HepG2 (cell line): Measurements from ENCODE around the gene RREB1. TPM values are rescaled to one million over a fixed set of nuclear protein-coding genes. Genes with fewer than 3 reads are reported as not detected.

Experiments
- KMT2A ChIP-seq: sonication (generic); formaldehyde crosslinking; IDR thresholded peaks from 2 replicates; pipeline ENCODE4 v1.4.0; 2020; ENCODE audit warnings: missing genetic modification reagents
- RNF2 ChIP-seq: fragments of 450-650 bp; conservative IDR thresholded peaks from 2 replicates; pipeline ENCODE4 v1.6.1; 2016; ENCODE audit warnings: low read depth
- ZBTB38 ChIP-seq: sonication (generic); formaldehyde crosslinking; IDR thresholded peaks from 2 replicates; pipeline ENCODE4 v1.5.1; 2020; ENCODE audit warnings: mild to moderate bottlenecking, missing genetic modification reagents
- ZNF136 ChIP-seq: sonication (generic); formaldehyde crosslinking; IDR thresholded peaks from 2 replicates; pipeline ENCODE4 v1.8.1; 2022; ENCODE audit warnings: low read depth, mild to moderate bottlenecking, moderate library complexity, missing genetic modification reagents
- ZNF282 ChIP-seq: fragments of 450-650 bp; IDR thresholded peaks from 2 replicates; pipeline ENCODE4 v1.6.1; 2018; ENCODE audit not compliant: partially characterized antibody
- polyA plus RNA-seq, 8 experiments: library from polyadenylated mRNA; depleted of rRNA in 3 of 8; stranded (reverse) in 7 of 8; unstranded in 1 of 8; fragments of >200 nt; fragmentation: Illumina TruSeq in 4 of 8; extraction: Trizol in 4 of 8; gene quantifications; 2 replicates each; pipeline versions ENCODE4 v1.2.1 to v1.2.3, GENCODE V29; 2011 to 2016; ENCODE audit warnings: low read depth in 4 of 8, missing spikeins in 1 of 8, mixed read lengths in 1 of 8; ENCODE audit not compliant: insufficient read depth in 1 of 8
- total RNA-seq, 5 experiments: library from RNA; depleted of rRNA; stranded (reverse); fragments of >200 nt; fragmentation: Illumina TruSeq; extraction: Trizol; gene quantifications; 2 replicates each; pipeline ENCODE4 v1.2.3, GENCODE V29; 2016; ENCODE audit warnings: low read depth in 1 of 5
- TF ChIP-seq, protein P1 (sequence below): sonication (generic); formaldehyde crosslinking; IDR thresholded peaks from 2 replicates; pipeline ENCODE4 v1.4.0; 2020; ENCODE audit warnings: missing genetic modification reagents
- TF ChIP-seq, protein P2 (sequence below): sonication (generic); formaldehyde crosslinking; IDR thresholded peaks from 2 replicates; pipeline ENCODE4 v1.8.0; 2022; ENCODE audit warnings: mild to moderate bottlenecking, missing genetic modification reagents, moderate library complexity
- TF ChIP-seq, protein P3 (sequence below): sonication (generic); formaldehyde crosslinking; IDR thresholded peaks from 2 replicates; pipeline ENCODE4 v1.5.1; 2020; ENCODE audit warnings: mild to moderate bottlenecking, missing genetic modification reagents, borderline replicate concordance
- TF ChIP-seq, protein P4 (sequence below): sonication (generic); formaldehyde crosslinking; IDR thresholded peaks from 2 replicates; pipeline ENCODE4 v1.5.0; 2020; ENCODE audit warnings: missing genetic modification reagents, mild to moderate bottlenecking, borderline replicate concordance
- TF ChIP-seq, protein P5 (sequence below): sonication (generic); formaldehyde crosslinking; IDR thresholded peaks from 2 replicates; pipeline ENCODE4 v1.5.1; 2020; ENCODE audit warnings: mild to moderate bottlenecking, missing genetic modification reagents, borderline replicate concordance
- TF ChIP-seq, protein P6 (sequence below): sonication (generic); formaldehyde crosslinking; IDR thresholded peaks from 2 replicates; pipeline ENCODE4 v1.5.1; 2020; ENCODE audit warnings: missing genetic modification reagents, mild to moderate bottlenecking, borderline replicate concordance

The RREB1 gene
- total and polyA plus RNA-seq, 2 of the 13 experiments (the other 11 are each of a cell fraction or from before 2014, with no cell fraction given) = 6.1 to 23.2 TPM

DNA sequence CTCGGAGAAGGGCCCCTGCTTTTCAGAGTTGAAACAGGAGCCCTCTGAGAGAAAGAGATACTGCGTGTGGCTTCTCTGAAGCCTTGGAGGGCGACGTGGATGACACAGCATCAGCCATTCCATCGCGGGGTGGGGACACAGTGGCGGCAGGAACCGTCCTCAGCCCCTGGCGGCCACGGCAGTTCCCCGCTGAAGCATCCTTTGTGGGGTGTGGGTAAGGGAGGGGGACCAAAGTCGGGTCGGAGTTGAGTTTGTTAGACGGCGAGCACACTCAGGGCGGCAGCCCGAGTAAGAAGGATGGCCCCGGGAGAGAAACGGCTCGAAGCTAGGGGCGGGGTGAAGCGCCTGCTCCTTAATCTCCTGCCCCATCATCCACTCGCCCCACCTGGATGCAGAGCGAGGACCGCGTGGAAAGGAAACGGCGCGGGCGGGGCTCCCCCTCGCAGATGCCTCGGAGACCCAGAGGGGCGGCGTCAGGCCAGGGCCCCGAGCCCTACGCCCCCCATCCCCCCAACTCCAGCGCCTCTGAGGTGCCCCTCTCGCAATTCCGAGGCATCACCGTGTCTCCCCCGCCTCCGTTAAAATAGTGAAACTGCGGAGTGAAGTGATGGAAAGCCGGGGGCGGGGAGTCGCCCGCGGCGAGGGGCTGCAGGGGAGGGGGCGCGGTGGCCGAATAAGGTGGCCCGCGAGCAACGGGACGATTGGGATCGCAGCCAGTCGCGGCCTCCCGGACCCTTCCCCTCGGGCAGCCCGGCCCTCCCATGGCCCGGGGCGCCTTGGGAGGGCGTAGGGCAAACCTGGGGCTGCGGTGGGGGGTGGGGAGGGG lies 796 bp upstream of the RREB1 start (continued):
- TF ChIP-seq, protein P1, sequence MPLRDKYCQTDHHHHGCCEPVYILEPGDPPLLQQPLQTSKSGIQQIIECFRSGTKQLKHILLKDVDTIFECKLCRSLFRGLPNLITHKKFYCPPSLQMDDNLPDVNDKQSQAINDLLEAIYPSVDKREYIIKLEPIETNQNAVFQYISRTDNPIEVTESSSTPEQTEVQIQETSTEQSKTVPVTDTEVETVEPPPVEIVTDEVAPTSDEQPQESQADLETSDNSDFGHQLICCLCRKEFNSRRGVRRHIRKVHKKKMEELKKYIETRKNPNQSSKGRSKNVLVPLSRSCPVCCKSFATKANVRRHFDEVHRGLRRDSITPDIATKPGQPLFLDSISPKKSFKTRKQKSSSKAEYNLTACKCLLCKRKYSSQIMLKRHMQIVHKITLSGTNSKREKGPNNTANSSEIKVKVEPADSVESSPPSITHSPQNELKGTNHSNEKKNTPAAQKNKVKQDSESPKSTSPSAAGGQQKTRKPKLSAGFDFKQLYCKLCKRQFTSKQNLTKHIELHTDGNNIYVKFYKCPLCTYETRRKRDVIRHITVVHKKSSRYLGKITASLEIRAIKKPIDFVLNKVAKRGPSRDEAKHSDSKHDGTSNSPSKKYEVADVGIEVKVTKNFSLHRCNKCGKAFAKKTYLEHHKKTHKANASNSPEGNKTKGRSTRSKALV (CRISPR knock-in tag) = no peak
- TF ChIP-seq ZNF136 (CRISPR knock-in tag) (no peak), ZBTB38 (CRISPR knock-in tag) (peak; percentile 16; the same call in 1 of the 2 replicates), KMT2A (CRISPR knock-in tag) (no peak), RNF2 (0 out of 2 replicates have a peak, but pooled peaks have one; percentile 55), ZNF282 (no peak)
- TF ChIP-seq, protein P2, sequence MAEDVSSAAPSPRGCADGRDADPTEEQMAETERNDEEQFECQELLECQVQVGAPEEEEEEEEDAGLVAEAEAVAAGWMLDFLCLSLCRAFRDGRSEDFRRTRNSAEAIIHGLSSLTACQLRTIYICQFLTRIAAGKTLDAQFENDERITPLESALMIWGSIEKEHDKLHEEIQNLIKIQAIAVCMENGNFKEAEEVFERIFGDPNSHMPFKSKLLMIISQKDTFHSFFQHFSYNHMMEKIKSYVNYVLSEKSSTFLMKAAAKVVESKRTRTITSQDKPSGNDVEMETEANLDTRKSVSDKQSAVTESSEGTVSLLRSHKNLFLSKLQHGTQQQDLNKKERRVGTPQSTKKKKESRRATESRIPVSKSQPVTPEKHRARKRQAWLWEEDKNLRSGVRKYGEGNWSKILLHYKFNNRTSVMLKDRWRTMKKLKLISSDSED (CRISPR knock-in tag) = 0 out of 2 replicates have a peak, but pooled peaks have one; percentile 29
- TF ChIP-seq, protein P3, sequence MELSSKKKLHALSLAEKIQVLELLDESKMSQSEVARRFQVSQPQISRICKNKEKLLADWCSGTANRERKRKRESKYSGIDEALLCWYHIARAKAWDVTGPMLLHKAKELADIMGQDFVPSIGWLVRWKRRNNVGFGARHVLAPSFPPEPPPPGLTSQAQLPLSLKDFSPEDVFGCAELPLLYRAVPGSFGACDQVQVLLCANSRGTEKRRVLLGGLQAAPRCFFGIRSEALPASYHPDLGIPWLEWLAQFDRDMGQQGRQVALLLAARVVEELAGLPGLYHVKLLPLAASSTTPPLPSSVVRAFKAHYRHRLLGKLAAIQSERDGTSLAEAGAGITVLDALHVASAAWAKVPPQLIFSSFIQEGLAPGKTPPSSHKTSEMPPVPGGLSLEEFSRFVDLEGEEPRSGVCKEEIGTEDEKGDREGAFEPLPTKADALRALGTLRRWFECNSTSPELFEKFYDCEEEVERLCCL = no peak
- TF ChIP-seq, protein P4, sequence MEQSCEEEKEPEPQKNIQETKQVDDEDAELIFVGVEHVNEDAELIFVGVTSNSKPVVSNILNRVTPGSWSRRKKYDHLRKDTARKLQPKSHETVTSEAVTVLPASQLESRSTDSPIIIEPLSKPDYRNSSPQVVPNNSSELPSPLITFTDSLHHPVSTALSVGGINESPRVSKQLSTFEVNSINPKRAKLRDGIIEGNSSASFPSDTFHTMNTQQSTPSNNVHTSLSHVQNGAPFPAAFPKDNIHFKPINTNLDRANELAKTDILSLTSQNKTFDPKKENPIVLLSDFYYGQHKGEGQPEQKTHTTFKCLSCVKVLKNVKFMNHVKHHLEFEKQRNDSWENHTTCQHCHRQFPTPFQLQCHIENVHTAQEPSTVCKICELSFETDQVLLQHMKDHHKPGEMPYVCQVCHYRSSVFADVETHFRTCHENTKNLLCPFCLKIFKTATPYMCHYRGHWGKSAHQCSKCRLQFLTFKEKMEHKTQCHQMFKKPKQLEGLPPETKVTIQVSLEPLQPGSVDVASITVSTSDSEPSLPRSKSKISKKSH (CRISPR knock-in tag) = peak; percentile 44; the same call in 1 of the 2 replicates
- TF ChIP-seq, protein P5, sequence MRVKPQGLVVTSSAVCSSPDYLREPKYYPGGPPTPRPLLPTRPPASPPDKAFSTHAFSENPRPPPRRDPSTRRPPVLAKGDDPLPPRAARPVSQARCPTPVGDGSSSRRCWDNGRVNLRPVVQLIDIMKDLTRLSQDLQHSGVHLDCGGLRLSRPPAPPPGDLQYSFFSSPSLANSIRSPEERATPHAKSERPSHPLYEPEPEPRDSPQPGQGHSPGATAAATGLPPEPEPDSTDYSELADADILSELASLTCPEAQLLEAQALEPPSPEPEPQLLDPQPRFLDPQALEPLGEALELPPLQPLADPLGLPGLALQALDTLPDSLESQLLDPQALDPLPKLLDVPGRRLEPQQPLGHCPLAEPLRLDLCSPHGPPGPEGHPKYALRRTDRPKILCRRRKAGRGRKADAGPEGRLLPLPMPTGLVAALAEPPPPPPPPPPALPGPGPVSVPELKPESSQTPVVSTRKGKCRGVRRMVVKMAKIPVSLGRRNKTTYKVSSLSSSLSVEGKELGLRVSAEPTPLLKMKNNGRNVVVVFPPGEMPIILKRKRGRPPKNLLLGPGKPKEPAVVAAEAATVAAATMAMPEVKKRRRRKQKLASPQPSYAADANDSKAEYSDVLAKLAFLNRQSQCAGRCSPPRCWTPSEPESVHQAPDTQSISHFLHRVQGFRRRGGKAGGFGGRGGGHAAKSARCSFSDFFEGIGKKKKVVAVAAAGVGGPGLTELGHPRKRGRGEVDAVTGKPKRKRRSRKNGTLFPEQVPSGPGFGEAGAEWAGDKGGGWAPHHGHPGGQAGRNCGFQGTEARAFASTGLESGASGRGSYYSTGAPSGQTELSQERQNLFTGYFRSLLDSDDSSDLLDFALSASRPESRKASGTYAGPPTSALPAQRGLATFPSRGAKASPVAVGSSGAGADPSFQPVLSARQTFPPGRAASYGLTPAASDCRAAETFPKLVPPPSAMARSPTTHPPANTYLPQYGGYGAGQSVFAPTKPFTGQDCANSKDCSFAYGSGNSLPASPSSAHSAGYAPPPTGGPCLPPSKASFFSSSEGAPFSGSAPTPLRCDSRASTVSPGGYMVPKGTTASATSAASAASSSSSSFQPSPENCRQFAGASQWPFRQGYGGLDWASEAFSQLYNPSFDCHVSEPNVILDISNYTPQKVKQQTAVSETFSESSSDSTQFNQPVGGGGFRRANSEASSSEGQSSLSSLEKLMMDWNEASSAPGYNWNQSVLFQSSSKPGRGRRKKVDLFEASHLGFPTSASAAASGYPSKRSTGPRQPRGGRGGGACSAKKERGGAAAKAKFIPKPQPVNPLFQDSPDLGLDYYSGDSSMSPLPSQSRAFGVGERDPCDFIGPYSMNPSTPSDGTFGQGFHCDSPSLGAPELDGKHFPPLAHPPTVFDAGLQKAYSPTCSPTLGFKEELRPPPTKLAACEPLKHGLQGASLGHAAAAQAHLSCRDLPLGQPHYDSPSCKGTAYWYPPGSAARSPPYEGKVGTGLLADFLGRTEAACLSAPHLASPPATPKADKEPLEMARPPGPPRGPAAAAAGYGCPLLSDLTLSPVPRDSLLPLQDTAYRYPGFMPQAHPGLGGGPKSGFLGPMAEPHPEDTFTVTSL (CRISPR knock-in tag) = 0 out of 2 replicates have a peak, but pooled peaks have one; percentile 35
- TF ChIP-seq, protein P6, sequence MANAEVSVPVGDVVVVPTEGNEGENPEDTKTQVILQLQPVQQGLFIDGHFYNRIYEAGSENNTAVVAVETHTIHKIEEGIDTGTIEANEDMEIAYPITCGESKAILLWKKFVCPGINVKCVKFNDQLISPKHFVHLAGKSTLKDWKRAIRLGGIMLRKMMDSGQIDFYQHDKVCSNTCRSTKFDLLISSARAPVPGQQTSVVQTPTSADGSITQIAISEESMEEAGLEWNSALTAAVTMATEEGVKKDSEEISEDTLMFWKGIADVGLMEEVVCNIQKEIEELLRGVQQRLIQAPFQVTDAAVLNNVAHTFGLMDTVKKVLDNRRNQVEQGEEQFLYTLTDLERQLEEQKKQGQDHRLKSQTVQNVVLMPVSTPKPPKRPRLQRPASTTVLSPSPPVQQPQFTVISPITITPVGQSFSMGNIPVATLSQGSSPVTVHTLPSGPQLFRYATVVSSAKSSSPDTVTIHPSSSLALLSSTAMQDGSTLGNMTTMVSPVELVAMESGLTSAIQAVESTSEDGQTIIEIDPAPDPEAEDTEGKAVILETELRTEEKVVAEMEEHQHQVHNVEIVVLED (CRISPR knock-in tag) = peak; percentile 19; the same call in 1 of the 2 replicates
